Epithelial cell of prostate (primary cell): ENCODE measurements around the gene PCDH9.

Experiments used
- DNase-seq: peaks from one replicate; pipeline ENCODE4 v3.0.0-alpha.2; 2011; ENCODE audit warnings: low read depth, low spot score
- H3K27ac ChIP-seq: fragments of 450-650 bp; 2 replicates; pipeline ENCODE4 v1.5.1; 2017; ENCODE audit warnings: mild to moderate bottlenecking

PCDH9 gene

GRCh38 chr13:66704110-66704509, 526.0 kb downstream of the PCDH9 start:
- no peak overlapping the region for H3K27ac ChIP-seq

GRCh38 chr13:66703597-66703996, 526.5 kb downstream of the PCDH9 start:
- H3K27ac ChIP-seq, result no peak overlapping the region
- DNase-seq, result no peak

More at GRCh38 chr13:66704110-66704509, 526.0 kb downstream of the PCDH9 start:
- no peak for DNase-seq

GRCh38 chr13:66700117-66700601, 530.0 kb downstream of the PCDH9 start:
- no peak for DNase-seq
- no peak overlapping the region for H3K27ac ChIP-seq

GRCh38 chr13:66693656-66694055, 536.5 kb downstream of the PCDH9 start:
- no peak for DNase-seq
- no peak overlapping the region for H3K27ac ChIP-seq

- H3K27ac ChIP-seq, result no peak overlapping the region
- DNase-seq, result no peak
These were observed 539.0 kb downstream of the PCDH9 start for GRCh38 chr13:66691149-66691548.

- no peak overlapping the region for H3K27ac ChIP-seq
- no peak for DNase-seq
These were observed 540.5 kb downstream of the PCDH9 start for GRCh38 chr13:66689628-66690027.

- no peak for DNase-seq
These were observed 541.0 kb downstream of the PCDH9 start for GRCh38 chr13:66689037-66689619.

GRCh38 chr13:66681403-66681802, 548.7 kb downstream of the PCDH9 start:
- H3K27ac ChIP-seq, result no peak overlapping the region
- DNase-seq, result no peak

More at GRCh38 chr13:66689037-66689619, 541.0 kb downstream of the PCDH9 start:
- H3K27ac ChIP-seq, result no peak overlapping the region

- H3K27ac ChIP-seq, result no peak overlapping the region
- DNase-seq, result no peak
These were observed 550.1 kb downstream of the PCDH9 start for GRCh38 chr13:66680031-66680430.

- H3K27ac ChIP-seq, result no peak overlapping the region
- no peak for DNase-seq
These were observed 554.5 kb downstream of the PCDH9 start for GRCh38 chr13:66675620-66676019.

GRCh38 chr13:66673401-66673800, 556.7 kb downstream of the PCDH9 start:
- H3K27ac ChIP-seq, result no peak overlapping the region
- no peak for DNase-seq

- no peak overlapping the region for H3K27ac ChIP-seq
- no peak for DNase-seq
These were observed 564.1 kb downstream of the PCDH9 start for GRCh38 chr13:66665991-66666390.

GRCh38 chr13:66663711-66664110, 566.4 kb downstream of the PCDH9 start:
- no peak overlapping the region for H3K27ac ChIP-seq
- DNase-seq, result no peak

- H3K27ac ChIP-seq, result no peak overlapping the region
- no peak for DNase-seq
These were observed 566.9 kb downstream of the PCDH9 start for GRCh38 chr13:66663206-66663605.

- no peak for DNase-seq
These were observed 568.8 kb downstream of the PCDH9 start for GRCh38 chr13:66661336-66661735.

GRCh38 chr13:66660468-66660813, 569.7 kb downstream of the PCDH9 start:
- H3K27ac ChIP-seq, result no peak overlapping the region
- DNase-seq, result no peak

More at GRCh38 chr13:66661336-66661735, 568.8 kb downstream of the PCDH9 start:
- H3K27ac ChIP-seq, result no peak overlapping the region

- H3K27ac ChIP-seq, result peak overlapping the region; percentile 19
These were observed 570.3 kb downstream of the PCDH9 start for GRCh38 chr13:66659701-66660467.

GRCh38 chr13:66659286-66659685, 570.9 kb downstream of the PCDH9 start:
- no peak overlapping the region for H3K27ac ChIP-seq

More at GRCh38 chr13:66659701-66660467, 570.3 kb downstream of the PCDH9 start:
- DNase-seq, result peak; percentile 34

GRCh38 chr13:66657165-66657881, 572.8 kb downstream of the PCDH9 start:
- H3K27ac ChIP-seq, result peak overlapping the region; percentile 80
- DNase-seq, result peak; percentile 99

More at GRCh38 chr13:66659286-66659685, 570.9 kb downstream of the PCDH9 start:
- DNase-seq, result no peak

- peak overlapping the region; percentile 80 for H3K27ac ChIP-seq
- no peak for DNase-seq
These were observed 574.2 kb downstream of the PCDH9 start for GRCh38 chr13:66655847-66656454.
